Thyroid gland (tissue), 4 donors: ENCODE measurements around the gene AHI1. TPM values are rescaled to one million over a fixed set of nuclear protein-coding genes. Genes with fewer than 3 reads are reported as not detected.

ENCODE experiments used
- DNase-seq, 2 donors: peaks; one replicate each; pipeline ENCODE4 v3.0.0-alpha.2; 2019
- H3K27ac ChIP-seq, 3 donors: fragments of 200-600 bp; sonication (generic); 1 replicate in 2 of 3; 2 replicates in 1 of 3; pipeline ENCODE4 v1.5.1; 2016 to 2019; ENCODE audit warnings: mild to moderate bottlenecking in 1 of 3, moderate library complexity in 1 of 3
- H3K27me3 ChIP-seq: fragments of 200-600 bp; sonication (generic); one replicate; pipeline ENCODE4 v1.5.1; 2019
- H3K36me3 ChIP-seq, 2 donors: fragments of 200-600 bp; sonication (generic); one replicate each; pipeline ENCODE4 v1.5.1; 2016 to 2019
- H3K4me1 ChIP-seq, 2 donors: fragments of 200-600 bp; sonication (generic); one replicate each; pipeline ENCODE4 v1.5.1; 2017 to 2019
- H3K4me3 ChIP-seq, 3 donors: fragments of 200-600 bp; sonication (generic); replicated peaks in 1 of 3; 1 replicate in 2 of 3; 2 replicates in 1 of 3; pipeline ENCODE4 v1.5.1; 2016; ENCODE audit warnings: mild to moderate bottlenecking in 1 of 3
- H3K9me3 ChIP-seq: fragments of 200-600 bp; sonication (generic); one replicate; pipeline ENCODE4 v1.5.1; 2017
- CTCF ChIP-seq, 6 experiments: fragments of 200-600 bp in 3 of 6; fragments of 450-650 bp in 3 of 6; sonication (generic) in 3 of 6; IDR thresholded peaks; one replicate each; pipeline ENCODE4 v1.5.1; 2016 to 2019; ENCODE audit warnings: antibody characterized with exemption in 6 of 6, mild to moderate bottlenecking in 2 of 6, inconsistent platforms in 1 of 6, moderate library complexity in 1 of 6
- POLR2A ChIP-seq, 2 donors: fragments of 450-650 bp; IDR thresholded peaks; one replicate each; pipeline ENCODE4 v1.6.1; 2017; ENCODE audit warnings: antibody characterized with exemption in 2 of 2, mild to moderate bottlenecking in 2 of 2, moderate library complexity in 1 of 2
- WGBS, 2 donors: methylation state at CpG; one replicate each; pipeline ENCODE4 v1.1.5; 2017; 5-methylcytosine and 5-hydroxymethylcytosine counted together
- intact Hi-C: fragments of 100-400 bp; cut with DNase I; formaldehyde crosslinking; loops from one replicate; pipeline ENCODE4 v1.15.1; 2023
- total RNA-seq, 4 donors: library from RNA; depleted of rRNA; stranded (reverse); fragments of >200 nt; gene quantifications; one replicate each; pipeline ENCODE4 v1.2.3, GENCODE V29; 2016

The AHI1 gene
- total RNA-seq, 4 donors from 2014 or later = 25.5 to 53.3 (median 42.1) TPM

- WGBS, 2 donors = 92 to 94% methylated on average over 13 of the region's 13 CpGs
- no peak overlapping the region for H3K27ac ChIP-seq
- DNase-seq = no peak
- intact Hi-C loops = no loop called here
- no peaks in the 10 kb centered on the region for H3K36me3 ChIP-seq
- H3K4me1 ChIP-seq = no peaks in the 10 kb centered on the region
- TF ChIP-seq CTCF (IDR thresholded peaks at IDR 0.05) (no peak), POLR2A (IDR thresholded peaks at IDR 0.05) (no peak)
- no peak overlapping the region for H3K4me3 ChIP-seq
- H3K9me3 ChIP-seq = no peaks in the 10 kb centered on the region
- H3K27me3 ChIP-seq = no peaks in the 10 kb centered on the region
These were observed 167.4 kb downstream of the AHI1 start for GRCh38 chr6:135329851-135330803.

- intact Hi-C loops = no loop called here
- H3K27me3 ChIP-seq = no peaks in the 10 kb centered on the region
These were observed 169.4 kb downstream of the AHI1 start for GRCh38 chr6:135328136-135328535.

GRCh38 chr6:135325624-135326424, 171.7 kb downstream of the AHI1 start:
- 90 to 97% methylated on average over 4 of the region's 4 CpGs for WGBS, 2 donors
- peaks cover 19 to 20% of the 10 kb centered on the region in 2 donors for H3K4me1 ChIP-seq
- no peaks in the 10 kb centered on the region for H3K27me3 ChIP-seq
- H3K9me3 ChIP-seq = no peaks in the 10 kb centered on the region
- DNase-seq = no peak
- H3K27ac ChIP-seq = no peak overlapping the region
- TF ChIP-seq CTCF (IDR thresholded peaks at IDR 0.05) = no peak
- TF ChIP-seq POLR2A (IDR thresholded peaks at IDR 0.05) = no peak
- H3K4me3 ChIP-seq = no peak overlapping the region
- intact Hi-C loops = no loop called here
- H3K36me3 ChIP-seq = no peaks in the 10 kb centered on the region

More at GRCh38 chr6:135328136-135328535, 169.4 kb downstream of the AHI1 start:
- Histone ChIP-seq H3K4me3 (no peak overlapping the region), H3K9me3 (no peaks in the 10 kb centered on the region), H3K36me3 (no peaks in the 10 kb centered on the region), H3K4me1 (peaks cover 0 to 5% of the 10 kb centered on the region in 2 donors), H3K27ac (no peak overlapping the region)
- TF ChIP-seq CTCF (IDR thresholded peaks at IDR 0.05) = no peak
- TF ChIP-seq POLR2A (IDR thresholded peaks at IDR 0.05) = no peak
- no peak for DNase-seq
- 100% methylated on average over 1 of the region's 1 CpG for WGBS, 2 donors

GRCh38 chr6:135324531-135324930, 173.0 kb downstream of the AHI1 start:
- 94 to 97% methylated on average over 4 of the region's 4 CpGs for WGBS, 2 donors
- H3K4me1 ChIP-seq = peaks cover 19 to 25% of the 10 kb centered on the region in 2 donors
- no peaks in the 10 kb centered on the region for H3K9me3 ChIP-seq
- no peak for DNase-seq
- H3K36me3 ChIP-seq = no peaks in the 10 kb centered on the region
- no peak for TF ChIP-seq POLR2A (IDR thresholded peaks at IDR 0.05)
- no peak for TF ChIP-seq CTCF (IDR thresholded peaks at IDR 0.05)
- H3K27ac ChIP-seq = no peak overlapping the region
- intact Hi-C loops = no loop called here
- H3K4me3 ChIP-seq = no peak overlapping the region
- H3K27me3 ChIP-seq = no peaks in the 10 kb centered on the region
